ENCODE measurements around the gene AP4E1. TPM values are rescaled to one million over a fixed set of nuclear protein-coding genes. Genes with fewer than 3 reads are reported as not detected.
A peak's percentile ranks its signal among the peaks of the same experiment; 100 is the strongest.

Gene AP4E1
- total RNA-seq, 1 experiment from 2014 or later, result 10.1 TPM

- TF ChIP-seq JUND (IDR thresholded peaks at IDR 0.05), result no peak
- no peak for TF ChIP-seq ZFX (IDR thresholded peaks at IDR 0.05)
- no peak for TF ChIP-seq POLR2A (IDR thresholded peaks at IDR 0.05; ENCODE audit: borderline replicate concordance, extremely low read depth, insufficient read depth, insufficient read length)
- TF ChIP-seq SP1 (IDR thresholded peaks at IDR 0.05; ENCODE audit: low read depth), result no peak
- TF ChIP-seq TCF7L2 (IDR thresholded peaks at IDR 0.05; ENCODE audit: borderline replicate concordance, extremely low read depth, insufficient read depth, insufficient read length), result no peak
- no peak for TF ChIP-seq RAD21 (IDR thresholded peaks at IDR 0.05; ENCODE audit: low read depth)
- no peak for TF ChIP-seq POLR2AphosphoS5 (IDR thresholded peaks at IDR 0.05; ENCODE audit: low read depth, low read length)
- TF ChIP-seq EZH2phosphoT487 (IDR thresholded peaks at IDR 0.05; ENCODE audit: borderline replicate concordance), result no peak
- TF ChIP-seq SIN3A (IDR thresholded peaks at IDR 0.05; ENCODE audit: low read depth), result no peak
- no peak for TF ChIP-seq ZNF274 (IDR thresholded peaks at IDR 0.05; ENCODE audit: low read depth, low read length)
Observed at GRCh38 chr15:50905055-50905454, 3.4 kb upstream of the AP4E1 start (continued).

GRCh38 chr15:50906954-50907600 lies 1.4 kb upstream of the AP4E1 start:
- Histone ChIP-seq H3K27me3 (ENCODE audit: insufficient read depth, low read length) (no peaks in the 10 kb centered on the region), H3K27ac (ENCODE audit: low read depth, low read length) (peak overlapping the region; percentile 88; the same call in 1 of the 2 replicates), H3K4me1 (ENCODE audit: control insufficient read depth in 1 of 2, insufficient read depth in 2 of 2, low read length in 2 of 2) (peaks cover 10 to 21% of the 10 kb centered on the region in 2 experiments; a peak in 3 of 4 replicates), H3K36me3 (ENCODE audit: control insufficient read depth in 1 of 2, insufficient read depth in 2 of 2, low read length in 2 of 2) (no peaks in the 10 kb centered on the region), H3K4me3 (replicated peaks in 1 of 2; ENCODE audit: low read depth in 1 of 2, low read length in 2 of 2) (peak overlapping the region; percentile 94), H4K20me1 (ENCODE audit: insufficient read depth) (no peaks in the 10 kb centered on the region), H2AFZ (ENCODE audit: low read depth, low read length, poor library complexity, severe bottlenecking) (peak overlapping the region; percentile 57), H3K9me3 (ENCODE audit: control insufficient read depth in 1 of 2, insufficient read depth in 1 of 2, low read depth in 1 of 2, low read length in 2 of 2) (no peaks in the 10 kb centered on the region), H3K79me2 (ENCODE audit: insufficient read depth, low read length) (peaks cover 21% of the 10 kb centered on the region), H3K9me2 (ENCODE audit: insufficient read depth) (no peaks in the 10 kb centered on the region), H3K4me2 (ENCODE audit: low read length) (peak overlapping the region; percentile 98), H3K9ac (ENCODE audit: low read length) (peak overlapping the region; percentile 93)
- POLR2A ChIA-PET, result no interaction called here
- CTCF ChIA-PET, result no interaction called here
- TF ChIP-seq CBX3 (IDR thresholded peaks at IDR 0.05; ENCODE audit: low read depth) (no peak), ELF1 (IDR thresholded peaks at IDR 0.05; ENCODE audit: borderline replicate concordance, low read depth) (no peak), MAX (IDR thresholded peaks at IDR 0.05) (no peak), ATF3 (IDR thresholded peaks at IDR 0.05) (no peak), ZNF274 (IDR thresholded peaks at IDR 0.05; ENCODE audit: low read depth, low read length) (no peak), POLR2A (IDR thresholded peaks at IDR 0.05; ENCODE audit: borderline replicate concordance, extremely low read depth, insufficient read depth, insufficient read length) (no peak), EGR1 (IDR thresholded peaks at IDR 0.05; ENCODE audit: low read depth) (no peak), YY1 (IDR thresholded peaks at IDR 0.05; ENCODE audit: extremely low read depth, insufficient replicate concordance, low read depth, low read length) (no peak), ZFX (IDR thresholded peaks at IDR 0.05) (no peak), POLR2AphosphoS5 (IDR thresholded peaks at IDR 0.05; ENCODE audit: low read depth, low read length) (no peak), SIN3A (IDR thresholded peaks at IDR 0.05; ENCODE audit: low read depth) (no peak), RAD21 (IDR thresholded peaks at IDR 0.05; ENCODE audit: low read depth) (no peak), REST (IDR thresholded peaks at IDR 0.05; ENCODE audit: low read depth) (no peak), CEBPB (IDR thresholded peaks at IDR 0.05; ENCODE audit: low read depth) (no peak), JUND (IDR thresholded peaks at IDR 0.05) (no peak), TCF7L2 (IDR thresholded peaks at IDR 0.05; ENCODE audit: borderline replicate concordance, extremely low read depth, insufficient read depth, insufficient read length) (no peak), FOSL1 (IDR thresholded peaks at IDR 0.05; ENCODE audit: low read depth) (no peak), CTCF (IDR thresholded peaks at IDR 0.05 in 2 of 3, conservative IDR thresholded peaks at IDR 0.05 in 1 of 3; ENCODE audit: borderline replicate concordance in 1 of 3, insufficient read depth in 1 of 3, low read depth in 2 of 3, low read length in 2 of 3) (no peak)
- no peak for ATAC-seq
- DNase-seq (ENCODE audit: low read depth, low spot score), result no peak
- BruUV-seq (replicated peaks), result no TSS peak
- intact Hi-C loops (cut with micrococcal nuclease), result loop anchor here (5.0 kb wide), 1 partner anchor 550 kb away; the partner anchor contains the start of gene GABPB1
- RAD21 ChIA-PET (ENCODE audit: low non-redundant PET in 1 of 2, low total read pairs in 2 of 2, uncharacterized antibody in 2 of 2, unreplicated experiment in 2 of 2), result no interaction called here
